Left hindlimb (tissue), 1 donor: ENCODE results near the gene CLEC18C.
"Not testable (repeated sequence)": the region's sequence is repeated elsewhere in the genome, so short reads cannot be mapped to it uniquely, and the experiment has no call there.

Experiments
- DNase-seq: peaks from one replicate; pipeline ENCODE4 v3.0.0-alpha.2; 2018

CLEC18C gene

GRCh38 chr16:70159355-70160348, 13.9 kb upstream of the CLEC18C start:
- DNase-seq: no peak

GRCh38 chr16:70160388-70160787, 13.2 kb upstream of the CLEC18C start:
- DNase-seq: no peak

DNA sequence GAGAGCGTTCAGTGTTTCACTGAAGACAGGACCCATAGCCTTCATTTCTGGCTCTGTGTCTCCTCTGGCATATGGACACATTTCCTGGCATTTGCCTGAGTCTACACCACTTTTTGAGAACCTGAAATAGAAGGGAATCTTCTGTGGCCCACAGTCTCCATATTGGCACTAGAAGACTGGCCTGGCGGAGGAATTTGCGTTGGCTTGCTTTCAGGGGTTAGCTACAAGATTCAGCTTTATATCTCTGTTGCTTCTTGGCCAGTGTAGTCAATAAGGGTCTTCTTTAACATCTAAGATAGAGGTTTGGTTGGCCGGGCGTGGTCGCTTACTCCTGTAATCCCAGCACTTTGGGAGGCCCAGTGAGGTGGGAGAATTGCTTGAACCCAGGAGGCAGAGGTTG, 12.8 kb upstream of the CLEC18C start:
- no peak for DNase-seq

DNA sequence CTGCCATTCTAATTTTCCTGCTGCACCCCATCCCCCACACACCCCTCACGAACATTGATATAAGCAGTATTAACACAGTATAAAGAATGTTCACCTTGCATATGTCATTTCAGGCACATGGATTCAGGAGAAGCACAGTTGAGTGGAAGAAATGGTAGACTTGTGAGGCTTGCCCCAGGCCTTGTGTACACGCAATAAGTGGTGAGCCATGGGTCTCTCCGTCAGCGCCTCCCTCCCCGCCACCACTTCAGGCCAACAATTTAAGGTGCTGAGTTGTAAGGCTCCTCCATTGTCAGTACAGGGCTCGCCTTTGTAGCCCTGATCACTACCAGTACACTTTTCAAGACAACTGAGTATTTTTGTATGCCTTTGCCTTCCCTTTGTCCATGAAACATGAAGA, 12.2 kb upstream of the CLEC18C start:
- no peak for DNase-seq

- no peak for DNase-seq
Measured at GRCh38 chr16:70162041-70162451, 11.5 kb upstream of the CLEC18C start.

GRCh38 chr16:70163596-70163995, 10.0 kb upstream of the CLEC18C start:
- no peak for DNase-seq

DNA sequence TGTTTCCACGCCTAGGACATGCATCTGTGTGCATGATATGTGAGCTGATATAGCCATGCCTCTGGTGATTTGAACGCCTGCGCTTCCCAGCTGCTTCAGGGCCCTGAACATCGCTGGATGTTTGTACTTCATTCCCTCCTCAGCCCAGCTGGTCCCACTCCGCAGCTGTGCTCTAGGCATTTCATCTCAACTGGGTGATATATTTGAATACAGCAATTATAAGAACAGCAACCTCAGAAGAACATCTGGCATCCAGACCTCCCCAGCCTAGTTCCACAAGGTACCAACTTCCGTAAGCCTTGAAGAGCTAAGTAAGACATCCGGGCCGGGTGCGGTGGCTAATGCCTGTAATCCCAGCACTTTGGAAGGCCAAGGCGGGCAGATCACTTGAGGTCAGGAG, 6.9 kb upstream of the CLEC18C start:
- not testable (repeated sequence) for DNase-seq

DNA sequence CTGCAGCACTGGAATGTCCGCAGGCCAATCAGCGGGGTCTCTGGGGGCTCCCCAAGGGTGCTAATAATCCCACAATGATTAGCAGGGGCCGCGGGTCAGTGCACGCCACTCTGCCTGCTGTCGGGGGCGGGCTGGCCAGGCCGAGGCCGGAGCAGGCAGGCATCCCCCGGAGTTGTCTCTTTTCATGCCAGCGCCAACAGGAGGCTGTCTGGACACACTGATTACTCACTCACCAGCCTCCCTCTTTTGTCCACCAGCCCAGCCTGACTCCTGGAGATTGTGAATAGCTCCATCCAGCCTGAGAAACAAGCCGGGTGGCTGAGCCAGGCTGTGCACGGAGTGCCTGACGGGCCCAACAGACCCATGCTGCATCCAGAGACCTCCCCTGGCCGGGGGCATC, 329 bp downstream of the CLEC18C start:
- DNase-seq: not testable (repeated sequence)

- not testable (repeated sequence) for DNase-seq
Measured at GRCh38 chr16:70174387-70174932, 873 bp downstream of the CLEC18C start.

DNA sequence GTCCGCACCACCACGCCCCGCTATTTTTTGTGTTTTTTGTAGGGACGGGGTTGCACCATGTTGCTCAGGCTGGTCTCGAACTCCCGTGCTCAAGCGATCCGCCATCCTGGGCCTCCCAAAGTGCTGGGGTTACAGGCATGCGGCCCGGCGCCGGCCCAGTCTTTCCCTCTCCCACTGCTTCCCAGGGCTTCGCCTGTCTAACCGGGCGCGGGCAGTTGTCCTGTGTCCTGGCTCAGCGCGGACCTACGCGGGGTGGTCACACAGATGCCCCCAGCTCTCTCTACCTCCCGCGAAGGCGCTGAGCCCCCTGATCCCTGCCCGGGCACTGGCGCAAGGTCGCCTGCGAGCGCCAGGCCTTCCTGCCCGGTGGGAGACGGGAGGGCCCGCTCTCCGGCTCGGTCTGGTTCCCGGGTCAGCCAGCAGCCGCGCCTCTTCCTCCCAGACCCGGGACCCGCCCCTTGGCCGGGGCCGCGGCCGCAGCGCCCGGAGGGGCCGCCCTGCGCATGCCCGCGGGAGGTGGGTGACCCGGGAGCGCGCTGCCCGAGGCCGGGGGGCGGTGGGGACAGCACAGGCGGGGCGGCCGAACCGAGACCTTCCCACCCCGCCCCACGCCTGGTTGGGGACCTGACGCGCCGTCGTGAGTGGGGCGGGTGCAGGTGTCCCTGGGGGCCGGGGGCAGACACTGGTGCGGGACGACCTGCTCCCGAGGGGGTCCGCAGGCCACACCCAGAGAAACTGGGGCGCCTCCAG, 14.4 kb downstream of the CLEC18C start:
- not testable (repeated sequence) for DNase-seq

DNA sequence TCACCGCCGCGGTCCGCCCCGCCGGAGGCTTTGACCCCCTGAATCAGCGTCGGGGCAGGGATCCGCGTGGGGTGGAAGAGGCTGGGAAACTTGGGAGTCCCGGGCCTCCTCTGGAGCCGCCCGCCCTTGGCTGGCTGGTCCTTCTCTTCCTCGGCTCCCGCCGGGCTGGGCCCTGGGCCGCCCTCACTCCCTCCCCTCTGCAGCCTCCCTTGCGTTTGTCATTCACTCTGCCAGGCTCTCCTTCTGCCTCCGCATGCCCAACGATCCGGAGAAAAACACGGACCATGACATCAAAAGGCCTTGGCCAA, 15.0 kb downstream of the CLEC18C start:
- DNase-seq: peak; percentile 30

DNA sequence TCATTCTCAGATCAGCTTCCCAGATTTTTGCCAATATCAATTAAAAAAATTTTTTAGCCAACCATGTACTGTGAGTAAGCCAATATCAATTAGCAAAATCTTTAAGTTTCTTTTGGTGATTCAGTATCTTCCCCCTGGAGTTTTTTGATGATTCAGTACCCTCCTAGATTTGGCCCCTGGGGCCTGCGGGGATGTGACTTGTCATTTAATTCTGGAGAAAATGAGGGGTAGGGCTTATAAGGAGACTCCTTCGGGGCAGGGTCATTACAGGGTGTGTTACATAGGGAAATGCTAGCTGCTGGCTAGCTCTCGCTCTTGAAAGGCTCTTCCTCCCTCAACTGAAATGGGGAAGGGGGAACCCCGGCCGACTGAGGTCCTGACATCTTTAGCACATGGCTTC, 17.0 kb downstream of the CLEC18C start:
- not testable (repeated sequence) for DNase-seq

- DNase-seq: not testable (repeated sequence)
Measured at GRCh38 chr16:70196683-70197300, 23.2 kb downstream of the CLEC18C start.

DNA sequence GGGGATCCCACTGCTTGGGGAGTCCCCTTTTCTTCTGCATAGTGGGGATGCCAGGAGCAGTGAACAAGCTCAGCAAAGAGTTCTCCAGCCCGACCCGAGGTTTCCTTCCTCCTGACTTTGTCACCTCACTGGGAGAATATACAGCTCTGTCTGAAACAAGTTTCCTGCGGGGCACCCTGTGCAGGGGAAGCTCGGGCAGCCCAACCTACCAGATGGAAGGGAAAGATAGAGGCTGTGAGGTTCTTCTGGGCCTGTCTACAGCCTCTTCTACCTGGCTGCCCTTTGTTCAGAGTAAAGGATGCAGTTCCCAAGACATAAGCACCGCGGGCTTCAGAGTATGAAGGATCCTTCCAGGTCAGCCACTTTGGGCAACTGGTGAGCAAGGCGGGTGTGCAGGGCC, 24.0 kb downstream of the CLEC18C start:
- DNase-seq: not testable (repeated sequence)

- not testable (repeated sequence) for DNase-seq
Measured at GRCh38 chr16:70198230-70198629, 24.6 kb downstream of the CLEC18C start.

GRCh38 chr16:70198666-70199065, 25.1 kb downstream of the CLEC18C start:
- DNase-seq: peak; percentile 26

DNA sequence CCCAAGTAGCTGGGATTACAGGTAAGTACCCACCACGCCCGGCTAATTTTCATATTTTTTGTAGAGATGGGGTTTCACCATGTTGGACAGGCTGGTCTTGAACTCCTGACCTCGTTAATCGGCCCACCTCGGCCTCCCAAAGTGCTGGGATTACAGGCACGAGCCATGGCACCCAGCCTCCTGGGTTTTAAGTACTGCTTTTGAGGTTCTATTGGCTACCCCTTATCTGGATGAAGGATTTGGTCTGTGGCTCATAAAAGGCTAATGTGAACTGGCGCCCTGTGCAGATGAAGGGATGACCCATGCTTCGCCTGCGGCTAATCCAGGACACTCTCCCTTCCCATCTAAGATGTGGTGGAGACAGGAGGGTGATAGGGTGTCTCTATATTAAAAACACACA, 25.6 kb downstream of the CLEC18C start:
- DNase-seq: not testable (repeated sequence)

DNA sequence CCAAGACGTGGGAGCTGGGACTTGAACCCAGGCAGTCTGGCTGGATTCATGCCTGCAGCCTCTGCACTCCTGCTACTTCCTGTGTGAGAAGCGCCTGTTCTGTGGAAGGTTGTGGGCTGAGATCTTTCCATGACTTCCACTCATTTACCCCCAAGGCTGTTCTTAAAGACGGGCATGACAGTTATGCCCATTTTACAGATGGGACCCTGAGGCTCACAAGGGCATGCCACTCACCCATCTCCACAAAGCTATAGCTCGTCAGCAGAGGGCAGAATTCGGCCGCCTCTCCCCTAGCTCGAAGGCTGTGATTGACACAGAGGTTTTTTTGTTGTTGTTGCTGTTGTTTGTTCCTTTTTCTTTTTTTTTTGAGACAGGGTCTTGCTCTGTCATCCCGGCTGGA, 26.5 kb downstream of the CLEC18C start:
- not testable (repeated sequence) for DNase-seq

- DNase-seq: not testable (repeated sequence)
Measured at GRCh38 chr16:70203508-70203907, 29.9 kb downstream of the CLEC18C start.

- DNase-seq: not testable (repeated sequence)
Measured at GRCh38 chr16:70204010-70204409, 30.4 kb downstream of the CLEC18C start.

- DNase-seq: not testable (repeated sequence)
Measured at GRCh38 chr16:70204668-70205405, 31.2 kb downstream of the CLEC18C start.

DNA sequence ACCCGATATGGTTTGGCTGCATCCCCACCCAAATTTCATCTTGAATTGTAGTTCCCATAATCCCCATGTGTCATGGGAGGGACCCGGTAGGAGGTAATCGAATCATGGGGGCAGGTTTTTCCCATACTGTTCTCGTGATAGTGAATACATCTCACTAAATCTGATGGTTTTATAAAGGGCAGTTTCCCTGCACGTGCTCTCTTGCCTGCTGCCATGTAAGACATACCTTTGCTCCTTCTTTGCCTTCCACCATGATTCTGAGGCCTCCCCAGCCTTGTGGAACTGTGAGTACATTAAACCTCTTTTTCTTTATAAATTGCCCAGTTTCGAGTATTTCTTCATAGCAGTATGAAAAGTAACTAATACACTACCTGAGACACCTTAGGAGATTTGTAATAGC, 32.8 kb downstream of the CLEC18C start:
- DNase-seq: not testable (repeated sequence)
